MM.1S (cell line): ENCODE data around the gene ZNF462.

ENCODE experiments used
- DNase-seq: peaks from one replicate; pipeline ENCODE4 v3.0.0-alpha.2; 2015
- H2AFZ ChIP-seq: fragments of 300-600 bp; sonication (generic); 2 replicates; pipeline ENCODE4 v1.6.0; 2016; ENCODE audit warnings: antibody characterized with exemption, low read length
- H3F3A ChIP-seq: fragments of 300-600 bp; sonication (generic); 2 replicates; pipeline ENCODE4 v1.6.1; 2016; ENCODE audit warnings: mild to moderate bottlenecking, antibody characterized with exemption, low read length, moderate library complexity, mixed read lengths; ENCODE audit not compliant: insufficient read depth
- H3K27ac ChIP-seq: fragments of 300-600 bp; sonication (generic); 2 replicates; pipeline ENCODE4 v1.5.1; 2016; ENCODE audit warnings: mild to moderate bottlenecking, low read length
- H3K27me3 ChIP-seq: fragments of 300-600 bp; sonication (generic); replicated peaks from 2 replicates; pipeline ENCODE4 v1.6.0; 2016; ENCODE audit warnings: low read length; ENCODE audit not compliant: insufficient read depth
- H3K36me3 ChIP-seq: fragments of 300-600 bp; sonication (generic); replicated peaks from 2 replicates; pipeline ENCODE4 v1.6.1; 2016; ENCODE audit warnings: mild to moderate bottlenecking, low read length, mixed read lengths; ENCODE audit not compliant: insufficient read depth
- H3K4me1 ChIP-seq: fragments of 300-600 bp; sonication (generic); 2 replicates; pipeline ENCODE4 v1.6.1; 2016; ENCODE audit warnings: low read length, mixed read lengths
- H3K4me2 ChIP-seq: fragments of 300-600 bp; sonication (generic); 2 replicates; pipeline ENCODE4 v1.6.0; 2016; ENCODE audit warnings: low read depth, low read length
- H3K4me3 ChIP-seq: fragments of 300-600 bp; sonication (generic); 2 replicates; pipeline ENCODE4 v1.5.1; 2016; ENCODE audit warnings: low read length, mixed read lengths
- H3K79me2 ChIP-seq: fragments of 300-600 bp; sonication (generic); 2 replicates; pipeline ENCODE4 v1.6.1; 2016; ENCODE audit warnings: mixed run types, low read length, mixed read lengths
- H3K9ac ChIP-seq: fragments of 300-600 bp; sonication (generic); 2 replicates; pipeline ENCODE4 v1.6.1; 2016; ENCODE audit warnings: low read length, mixed read lengths
- H3K9me2 ChIP-seq: fragments of 300-600 bp; sonication (generic); replicated peaks from 2 replicates; pipeline ENCODE4 v1.6.1; 2016; ENCODE audit warnings: mild to moderate bottlenecking, low read length, mixed read lengths; ENCODE audit not compliant: insufficient read depth
- H3K9me3 ChIP-seq: fragments of 300-600 bp; sonication (generic); replicated peaks from 2 replicates; pipeline ENCODE4 v1.6.1; 2016; ENCODE audit warnings: mild to moderate bottlenecking, low read length, mixed read lengths; ENCODE audit not compliant: insufficient read depth
- H4K20me1 ChIP-seq: fragments of 300-600 bp; sonication (generic); 2 replicates; pipeline ENCODE4 v1.6.1; 2016; ENCODE audit warnings: mild to moderate bottlenecking, low read length, moderate library complexity, mixed read lengths; ENCODE audit not compliant: insufficient read depth
- CTCF ChIP-seq: fragments of 300-600 bp; sonication (generic); IDR thresholded peaks from 2 replicates; pipeline ENCODE4 v1.5.1; 2016; ENCODE audit warnings: antibody characterized with exemption, low read length, mixed read lengths
- EZH2 ChIP-seq: fragments of 300-600 bp; sonication (generic); optimal IDR thresholded peaks from 2 replicates; pipeline ENCODE3; 2017; ENCODE audit warnings: low read depth, mild to moderate bottlenecking, antibody characterized with exemption, low read length, mixed read lengths
- EZH2phosphoT487 ChIP-seq: fragments of 300-600 bp; sonication (generic); IDR thresholded peaks from 2 replicates; pipeline ENCODE4 v1.6.1; 2018; ENCODE audit warnings: antibody characterized with exemption, low read length

The ZNF462 gene

GRCh38 chr9:106958955-106959657, 96.1 kb downstream of the ZNF462 start:
- H3K79me2 ChIP-seq = no peaks in the 10 kb centered on the region
- no peaks in the 10 kb centered on the region for H3K36me3 ChIP-seq
- DNase-seq = no peak
- H2AFZ ChIP-seq = no peak overlapping the region
- H3K9me2 ChIP-seq = no peaks in the 10 kb centered on the region
- no peaks in the 10 kb centered on the region for H3K9me3 ChIP-seq
- H3F3A ChIP-seq = no peaks in the 10 kb centered on the region
- no peak overlapping the region for H3K4me3 ChIP-seq
- H3K4me1 ChIP-seq = no peaks in the 10 kb centered on the region
- no peaks in the 10 kb centered on the region for H4K20me1 ChIP-seq
- no peaks in the 10 kb centered on the region for H3K27me3 ChIP-seq
- H3K27ac ChIP-seq = no peak overlapping the region
- TF ChIP-seq EZH2phosphoT487 (no peak), CTCF (no peak), EZH2 (no peak)
- H3K9ac ChIP-seq = no peak overlapping the region
- H3K4me2 ChIP-seq = no peak overlapping the region

GRCh38 chr9:106960258-106960657, 97.3 kb downstream of the ZNF462 start:
- Histone ChIP-seq H3K4me1 (peaks cover 6% of the 10 kb centered on the region), H3K27me3 (no peaks in the 10 kb centered on the region), H3F3A (peaks cover 5% of the 10 kb centered on the region), H2AFZ (no peak overlapping the region), H3K9me3 (no peaks in the 10 kb centered on the region), H3K36me3 (no peaks in the 10 kb centered on the region), H3K9ac (no peak overlapping the region), H3K27ac (no peak overlapping the region), H3K4me2 (no peak overlapping the region), H4K20me1 (no peaks in the 10 kb centered on the region), H3K4me3 (no peak overlapping the region), H3K79me2 (no peaks in the 10 kb centered on the region), H3K9me2 (no peaks in the 10 kb centered on the region)
- TF ChIP-seq CTCF (no peak), EZH2phosphoT487 (no peak), EZH2 (no peak)
- DNase-seq = no peak

GRCh38 chr9:106961623-106962022, 98.7 kb downstream of the ZNF462 start:
- Histone ChIP-seq H3K4me3 (no peak overlapping the region), H3K9ac (no peak overlapping the region), H3K79me2 (no peaks in the 10 kb centered on the region), H3F3A (peaks cover 5% of the 10 kb centered on the region), H3K9me3 (no peaks in the 10 kb centered on the region), H3K9me2 (no peaks in the 10 kb centered on the region), H3K4me2 (no peak overlapping the region), H3K27me3 (no peaks in the 10 kb centered on the region), H2AFZ (no peak overlapping the region), H4K20me1 (no peaks in the 10 kb centered on the region), H3K36me3 (no peaks in the 10 kb centered on the region), H3K4me1 (peaks cover 6% of the 10 kb centered on the region), H3K27ac (no peak overlapping the region)
- no peak for DNase-seq
- TF ChIP-seq CTCF (no peak), EZH2 (no peak), EZH2phosphoT487 (no peak)
